Measurements from ENCODE around the gene STARD3. TPM values are rescaled to one million over a fixed set of nuclear protein-coding genes. Genes with fewer than 3 reads are reported as not detected.
A peak's percentile ranks its signal among the peaks of the same experiment; 100 is the strongest.

STARD3 gene
- total and polyA plus RNA-seq, 2 of the 13 experiments (the other 11 are each of a cell fraction or from before 2014, with no cell fraction given) = 34.6 to 100 TPM

DNA sequence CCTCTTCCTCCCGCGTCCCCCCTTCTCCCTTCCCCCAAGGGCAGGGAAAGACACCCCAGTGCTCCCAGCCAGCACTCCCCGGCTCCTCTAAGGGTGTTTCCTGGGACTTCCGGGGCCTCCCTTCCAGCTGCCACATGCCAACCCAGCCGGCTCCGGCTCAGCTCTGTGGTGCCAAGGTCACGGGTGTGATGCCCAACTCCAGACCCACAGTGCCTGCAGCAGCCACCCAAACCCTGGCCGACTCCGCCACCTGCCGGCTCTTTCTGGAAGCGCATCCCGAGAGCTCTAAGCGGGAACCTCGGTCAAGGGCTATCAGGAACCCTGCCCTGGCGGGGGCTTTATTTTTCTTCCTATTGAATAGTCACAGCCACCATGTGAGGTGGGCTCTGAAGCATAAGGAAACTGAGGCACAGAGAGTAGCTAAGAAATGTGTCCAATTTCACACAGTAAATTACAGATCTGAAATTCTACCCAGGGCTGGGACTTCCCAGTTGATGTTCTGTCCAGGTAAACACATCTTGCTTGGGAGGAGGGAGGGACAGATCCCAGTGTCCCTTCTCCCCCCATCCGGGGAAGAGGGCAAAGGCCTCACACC, 13.5 kb upstream of the STARD3 start (continued):
- TF ChIP-seq HNF1B (CRISPR knock-in tag; IDR thresholded peaks at IDR 0.05) (peak; percentile 49; the same call in 1 of the 2 replicates), ATRX (CRISPR knock-in tag; IDR thresholded peaks at IDR 0.05; ENCODE audit: borderline replicate concordance) (no peak), FOXP4 (CRISPR knock-in tag; IDR thresholded peaks at IDR 0.05) (no peak), PATZ1 (CRISPR knock-in tag; IDR thresholded peaks at IDR 0.05) (peak; percentile 48; the same call in 1 of the 2 replicates), CENPT (CRISPR knock-in tag; IDR thresholded peaks at IDR 0.05; ENCODE audit: low read depth) (no peak), MIER2 (CRISPR knock-in tag; IDR thresholded peaks at IDR 0.05) (0 out of 2 replicates have a peak, but pooled peaks have one; percentile 49), HDAC2 (CRISPR knock-in tag; IDR thresholded peaks at IDR 0.05) (no peak), SYNCRIP (IDR thresholded peaks at IDR 0.05; ENCODE audit: insufficient read depth, low read depth, low read length) (no peak), CREB1 (IDR thresholded peaks at IDR 0.05) (no peak), CREB1 (CRISPR knock-in tag; IDR thresholded peaks at IDR 0.05) (no peak), ZNF280B (CRISPR knock-in tag; IDR thresholded peaks at IDR 0.05; ENCODE audit: borderline replicate concordance) (no peak), ZNF234 (CRISPR knock-in tag; conservative IDR thresholded peaks at IDR 0.05) (0 out of 2 replicates have a peak, but pooled peaks have one; percentile 57), PCBP2 (optimal IDR thresholded peaks at IDR 0.05; ENCODE audit: low read depth, low read length, poor library complexity, severe bottlenecking) (no peak), MTA1 (CRISPR knock-in tag; IDR thresholded peaks at IDR 0.05; ENCODE audit: borderline replicate concordance) (no peak; the same call in 1 of the 2 replicates), HMGXB4 (CRISPR knock-in tag; IDR thresholded peaks at IDR 0.05; ENCODE audit: borderline replicate concordance in 1 of 2, low read depth in 1 of 2) (peak; percentile 43 to 69; a peak in 2 of 4 replicates)
- TF ChIP-seq, protein P1, sequence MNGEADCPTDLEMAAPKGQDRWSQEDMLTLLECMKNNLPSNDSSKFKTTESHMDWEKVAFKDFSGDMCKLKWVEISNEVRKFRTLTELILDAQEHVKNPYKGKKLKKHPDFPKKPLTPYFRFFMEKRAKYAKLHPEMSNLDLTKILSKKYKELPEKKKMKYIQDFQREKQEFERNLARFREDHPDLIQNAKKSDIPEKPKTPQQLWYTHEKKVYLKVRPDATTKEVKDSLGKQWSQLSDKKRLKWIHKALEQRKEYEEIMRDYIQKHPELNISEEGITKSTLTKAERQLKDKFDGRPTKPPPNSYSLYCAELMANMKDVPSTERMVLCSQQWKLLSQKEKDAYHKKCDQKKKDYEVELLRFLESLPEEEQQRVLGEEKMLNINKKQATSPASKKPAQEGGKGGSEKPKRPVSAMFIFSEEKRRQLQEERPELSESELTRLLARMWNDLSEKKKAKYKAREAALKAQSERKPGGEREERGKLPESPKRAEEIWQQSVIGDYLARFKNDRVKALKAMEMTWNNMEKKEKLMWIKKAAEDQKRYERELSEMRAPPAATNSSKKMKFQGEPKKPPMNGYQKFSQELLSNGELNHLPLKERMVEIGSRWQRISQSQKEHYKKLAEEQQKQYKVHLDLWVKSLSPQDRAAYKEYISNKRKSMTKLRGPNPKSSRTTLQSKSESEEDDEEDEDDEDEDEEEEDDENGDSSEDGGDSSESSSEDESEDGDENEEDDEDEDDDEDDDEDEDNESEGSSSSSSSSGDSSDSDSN (CRISPR knock-in tag; IDR thresholded peaks at IDR 0.05) = no peak

Measured in HepG2 (cell line).